ENCODE data around the gene C16orf46.

The C16orf46 gene

DNA sequence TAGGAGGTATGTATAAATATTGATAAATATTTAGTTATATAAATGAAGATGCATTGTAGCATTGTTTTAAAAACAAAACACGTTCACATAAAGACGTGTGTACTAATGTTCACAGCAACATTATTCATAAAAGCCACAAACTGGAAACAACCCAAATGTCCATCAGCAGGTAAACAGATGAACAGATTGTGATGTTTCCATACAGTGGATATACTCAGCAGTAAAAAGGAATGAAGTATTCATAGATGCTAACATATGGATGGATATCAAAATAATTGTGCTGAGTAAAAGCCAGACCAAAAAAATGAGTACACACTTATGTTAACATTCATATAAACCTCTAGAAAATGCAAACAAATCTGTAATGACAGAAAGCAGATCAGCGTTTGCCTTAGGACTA lies 64.1 kb downstream of the C16orf46 start:
- DNase-seq = no peak

All from islet precursor cell (in vitro differentiated cells).